Lung microvascular endothelial cell (primary cell): ENCODE measurements around the gene TMEM129. TPM values are rescaled to one million over a fixed set of nuclear protein-coding genes. Genes with fewer than 3 reads are reported as not detected.

Experiments
- DNase-seq, 2 donors: peaks; one replicate each; pipeline versions ENCODE4 v3.0.0 to v3.0.0-alpha.2; 2010; ENCODE audit warnings: low read depth in 2 of 2
- total RNA-seq: library from RNA; depleted of rRNA; stranded (reverse); fragments of >200 nt; gene quantifications from 2 replicates; pipeline ENCODE4 v1.2.1, GENCODE V29; 2014

Gene TMEM129
- total RNA-seq, 1 donor from 2014 or later, result 30.8 TPM

DNA sequence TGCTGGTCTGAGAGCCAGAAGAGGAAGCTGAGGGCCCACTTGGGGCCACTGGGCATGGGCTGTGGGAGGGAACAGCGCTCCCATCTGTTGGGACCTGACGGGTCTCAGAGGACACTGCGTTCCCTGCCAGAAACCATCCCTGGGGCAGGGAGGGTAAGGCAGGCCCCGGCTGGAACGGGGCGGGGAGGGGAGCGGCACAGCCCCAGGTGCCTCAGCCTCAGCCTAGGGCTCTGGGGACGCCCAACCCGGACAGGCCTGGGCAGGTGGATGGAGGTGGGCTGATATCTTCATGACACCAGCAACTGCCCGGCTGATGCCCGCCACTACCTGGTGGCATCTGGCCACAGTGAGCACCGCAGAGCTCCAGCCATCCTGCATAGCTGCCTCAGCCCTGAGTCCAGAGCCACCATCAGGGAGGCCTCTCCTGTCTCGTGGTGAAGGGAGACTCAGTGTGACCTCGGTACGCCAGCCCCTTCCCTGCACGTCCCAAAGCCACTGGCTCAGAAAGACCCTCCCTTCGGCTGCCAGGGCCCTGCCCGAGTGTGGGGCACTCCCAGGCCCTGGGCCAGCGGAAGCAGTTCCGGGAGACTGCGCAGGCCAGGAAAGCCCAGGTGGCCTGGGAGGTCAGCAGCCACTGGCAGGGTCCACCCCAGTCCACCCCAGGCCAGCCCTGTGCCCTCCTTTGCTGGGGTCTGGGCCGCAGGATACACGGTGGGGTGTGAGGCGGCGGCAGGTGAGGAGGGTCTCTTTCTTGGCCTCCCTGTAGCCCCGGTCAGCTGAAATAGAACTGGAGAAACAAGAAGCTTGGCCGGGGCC, 37.4 kb upstream of the TMEM129 start:
- no peak for DNase-seq

DNA sequence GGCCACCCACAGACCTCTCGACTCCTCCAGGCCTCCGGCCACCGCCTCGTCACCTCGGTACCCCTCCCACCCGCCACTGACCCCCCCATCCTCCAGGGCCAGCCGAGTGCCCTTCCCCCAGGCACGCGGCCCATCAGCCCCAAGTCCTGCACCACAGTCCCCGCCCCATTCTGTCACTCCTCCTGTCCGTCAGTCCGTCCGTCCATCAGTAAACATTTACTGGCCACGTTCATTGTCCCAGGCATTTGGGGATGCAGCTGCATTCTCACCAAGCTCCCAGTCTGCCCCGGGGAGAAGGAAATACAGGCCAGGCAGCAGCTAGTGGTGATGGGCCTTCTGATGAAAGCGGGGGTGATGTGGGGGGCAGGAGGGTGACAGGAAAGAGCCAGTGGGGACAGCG, 36.7 kb upstream of the TMEM129 start:
- no peak for DNase-seq

DNA sequence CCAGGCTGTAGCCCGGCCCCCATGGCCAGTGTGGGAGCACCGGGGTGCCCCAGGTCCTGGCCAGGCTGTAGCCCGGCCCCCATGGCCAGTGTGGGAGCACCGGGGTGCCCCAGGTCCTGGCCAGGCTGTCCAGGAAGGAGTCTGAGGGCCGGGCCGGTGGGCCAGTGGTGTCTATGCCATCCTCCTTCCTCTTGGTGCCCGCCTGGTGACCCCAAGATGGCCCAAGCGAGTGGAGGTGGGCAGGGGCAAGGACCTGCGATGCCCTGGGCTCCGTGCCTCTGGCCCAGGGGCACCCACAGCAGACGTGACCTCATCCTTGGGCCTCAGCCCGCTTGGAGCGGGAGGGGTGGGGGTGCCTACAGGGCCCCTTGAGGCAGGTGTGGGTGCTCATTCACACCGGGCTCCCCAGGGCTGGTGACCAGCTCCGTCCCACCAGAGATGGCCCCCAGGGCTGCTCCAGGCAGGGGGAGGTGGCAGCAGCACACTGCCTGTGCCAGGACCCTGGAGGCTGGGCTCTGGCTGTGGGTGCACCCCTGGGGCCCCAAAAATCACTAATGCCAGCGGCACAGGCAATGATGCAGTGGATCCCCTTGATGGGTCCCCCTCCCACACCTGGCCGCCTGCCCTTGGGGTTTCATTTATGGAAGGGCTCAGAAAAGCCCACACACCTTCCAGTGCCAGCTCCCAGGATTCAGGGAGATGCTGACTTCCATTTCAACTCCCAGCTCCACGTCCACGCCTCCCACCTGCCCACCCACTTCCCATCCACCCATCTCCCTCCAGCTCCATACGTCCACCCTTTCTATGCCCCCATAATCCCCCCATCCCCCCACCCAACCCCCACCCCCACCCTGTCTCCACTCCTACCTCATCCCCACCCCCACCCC, 36.0 kb upstream of the TMEM129 start:
- no peak for DNase-seq

DNA sequence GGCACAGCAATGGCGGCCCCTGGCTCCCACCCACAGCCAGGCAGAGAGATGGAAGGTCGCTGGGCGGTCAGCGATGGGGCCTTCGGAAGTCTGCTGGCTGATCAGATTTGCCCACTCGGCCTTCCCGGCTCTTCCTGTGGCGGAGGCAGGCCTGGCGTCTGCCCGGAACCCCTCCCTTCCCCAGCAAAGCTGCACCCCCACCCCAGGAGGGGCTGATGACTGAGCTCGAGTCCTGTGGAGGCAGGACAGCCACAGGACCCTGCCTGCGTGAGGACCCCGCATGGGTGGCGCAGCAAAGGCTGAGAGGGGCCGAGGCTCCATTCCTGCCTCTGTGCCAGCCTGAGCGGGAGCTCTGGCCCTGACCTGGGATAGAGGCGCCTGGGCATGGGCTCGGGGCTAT, 35.0 kb upstream of the TMEM129 start:
- DNase-seq, result peak; percentile 51 to 60

DNA sequence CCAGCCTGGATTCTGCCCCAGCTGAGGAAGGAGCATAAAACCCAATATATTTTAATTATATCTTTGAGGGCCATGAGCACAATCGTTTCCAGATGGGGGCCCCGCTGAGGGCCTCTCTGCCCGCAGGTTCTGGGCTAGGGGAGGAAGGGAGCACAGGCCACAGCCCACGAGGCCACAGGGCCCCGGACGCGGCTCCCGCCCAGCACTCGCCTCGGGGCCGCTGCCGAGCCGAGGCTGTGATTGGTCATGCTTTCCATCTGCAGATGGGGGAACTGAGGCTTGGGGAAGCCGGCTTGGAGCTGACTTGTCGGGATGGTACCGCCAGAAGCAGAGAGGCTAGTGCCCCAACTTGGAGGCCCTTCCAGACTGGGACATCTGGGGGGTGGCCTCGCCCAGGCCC, 34.2 kb upstream of the TMEM129 start:
- DNase-seq, result no peak

DNA sequence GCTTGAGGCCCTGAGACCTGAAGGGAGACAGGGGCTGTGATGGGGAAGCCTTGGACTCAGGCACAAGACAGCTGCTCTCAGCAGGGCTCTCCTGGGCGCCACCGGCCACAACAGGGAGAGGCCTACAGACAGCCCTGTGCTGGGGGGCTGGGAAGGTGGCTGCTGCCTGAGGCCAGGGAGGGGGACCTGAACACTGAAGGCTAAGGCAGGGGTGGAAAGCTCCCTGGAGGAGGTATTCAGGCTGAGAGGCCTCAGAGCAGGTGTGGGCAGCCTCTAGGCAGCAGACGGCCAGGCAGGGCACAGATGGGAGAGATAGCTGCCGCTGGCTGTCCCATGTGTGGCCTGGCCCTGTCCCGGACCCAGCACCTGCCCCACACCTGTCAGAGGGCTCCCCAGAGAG, 33.2 kb upstream of the TMEM129 start:
- DNase-seq, result no peak

DNA sequence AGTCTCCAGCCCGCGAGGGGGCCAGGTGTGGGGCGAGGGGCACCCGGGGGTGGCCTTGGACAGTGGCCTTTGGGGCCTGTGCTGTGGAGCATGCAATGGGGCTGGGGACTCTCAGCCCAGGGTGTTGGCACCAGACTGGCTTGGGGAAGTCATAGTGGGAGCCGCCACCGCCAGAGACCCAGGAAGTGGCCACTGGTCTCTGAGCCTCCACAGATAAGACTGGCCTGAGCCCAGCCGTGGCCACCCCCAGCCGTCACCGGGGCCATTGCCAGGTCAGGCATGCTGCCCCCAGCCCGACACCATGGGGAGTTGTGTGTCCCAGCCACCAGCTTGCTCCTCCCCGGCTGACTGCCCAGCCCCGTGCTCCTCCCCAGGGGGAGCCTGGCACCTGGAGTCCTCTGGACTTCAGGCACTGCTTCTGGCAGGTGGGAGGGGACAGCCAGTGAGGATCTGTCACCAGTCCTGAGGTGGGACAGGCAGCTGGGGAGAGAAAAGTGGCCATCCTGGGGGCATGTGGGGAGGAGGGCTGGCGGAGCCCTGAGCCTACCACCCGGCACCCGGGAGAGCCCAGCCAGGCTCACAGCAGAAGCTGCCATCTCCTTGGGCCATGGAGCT, 32.7 kb upstream of the TMEM129 start:
- no peak for DNase-seq

DNA sequence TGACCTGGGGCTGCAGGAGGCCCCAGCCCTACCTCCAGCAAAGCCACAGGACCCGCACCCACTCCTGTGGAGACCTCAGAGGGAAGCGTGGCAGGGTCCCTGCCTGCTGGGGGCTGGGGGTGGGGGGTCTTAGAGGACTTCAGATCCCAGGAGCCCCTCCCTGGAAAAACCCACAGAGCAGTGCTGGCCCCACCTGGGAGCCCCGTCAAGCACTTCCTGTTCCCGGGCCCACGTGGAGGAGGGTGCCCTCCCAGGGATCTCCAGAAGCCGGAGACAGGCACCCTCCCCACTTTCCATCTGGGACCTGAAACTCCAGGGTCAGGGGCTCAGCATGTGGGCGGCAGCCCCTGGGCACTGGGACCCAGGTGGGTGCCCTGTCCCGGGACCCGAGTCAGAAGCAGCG, 32.2 kb upstream of the TMEM129 start:
- no peak for DNase-seq

DNA sequence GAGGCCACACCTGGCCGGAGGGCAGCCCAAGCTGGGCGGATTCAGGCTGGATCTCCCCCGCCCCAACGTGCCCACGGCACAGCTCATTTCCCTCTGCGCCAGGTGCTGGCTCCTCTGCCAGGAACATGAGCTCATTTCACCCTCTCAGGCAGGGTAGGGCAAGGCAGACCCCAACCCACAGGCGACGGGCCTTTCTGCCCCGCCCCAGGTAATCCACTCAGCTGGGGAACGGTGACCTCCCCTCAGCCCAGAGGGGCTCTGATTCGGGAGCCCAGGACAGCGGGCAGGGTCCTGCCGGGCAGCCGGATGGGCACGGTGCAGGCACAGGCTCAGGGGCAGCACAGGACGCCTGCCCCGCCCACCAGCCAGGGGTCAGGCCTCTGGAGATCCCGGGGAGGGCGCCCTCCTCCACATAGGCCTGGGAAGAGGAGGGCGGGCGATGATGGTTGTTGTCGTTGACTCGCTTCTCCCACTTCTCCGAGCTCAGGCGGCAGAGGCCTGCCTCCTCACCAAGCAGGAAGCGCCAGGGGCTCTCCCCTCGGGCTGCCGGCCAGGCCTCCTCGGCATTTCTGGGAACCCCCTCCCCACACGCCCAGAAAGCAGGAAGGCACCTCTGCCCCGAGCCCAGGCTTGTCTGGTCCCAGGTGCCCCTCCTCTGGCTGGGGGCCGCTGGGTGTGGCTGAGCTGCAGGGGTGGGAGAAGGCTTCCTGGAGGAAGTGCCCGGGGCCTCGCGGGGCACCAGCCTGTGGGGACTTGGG, 31.3 kb upstream of the TMEM129 start:
- DNase-seq, result peak; percentile 26

- no peak for DNase-seq
Measured at GRCh38 chr4:1751919-1752283, 30.8 kb upstream of the TMEM129 start.

- DNase-seq, result no peak
Measured at GRCh38 chr4:1751155-1751918, 30.2 kb upstream of the TMEM129 start.

- DNase-seq, result no peak
Measured at GRCh38 chr4:1750381-1751154, 29.4 kb upstream of the TMEM129 start.

DNA sequence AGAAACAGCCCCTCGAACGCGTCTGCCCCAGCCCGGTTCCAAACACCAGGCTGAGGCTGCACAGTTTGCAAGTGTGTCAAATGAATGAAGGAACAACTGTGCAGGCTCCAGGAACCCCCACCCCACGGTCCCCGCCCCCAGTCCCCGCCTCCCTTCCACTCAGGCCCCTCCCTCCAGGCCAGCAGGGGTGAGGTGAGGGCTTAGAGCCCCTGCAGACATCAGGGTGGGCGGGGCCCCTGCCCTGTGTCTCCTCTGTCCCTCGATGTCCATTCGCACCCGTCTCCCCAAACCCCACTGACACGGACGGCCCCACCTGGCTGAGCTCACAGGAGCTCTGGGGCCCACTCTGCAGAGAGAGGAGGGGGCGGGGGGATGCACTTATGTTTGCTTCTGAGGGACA, 28.7 kb upstream of the TMEM129 start:
- no peak for DNase-seq

DNA sequence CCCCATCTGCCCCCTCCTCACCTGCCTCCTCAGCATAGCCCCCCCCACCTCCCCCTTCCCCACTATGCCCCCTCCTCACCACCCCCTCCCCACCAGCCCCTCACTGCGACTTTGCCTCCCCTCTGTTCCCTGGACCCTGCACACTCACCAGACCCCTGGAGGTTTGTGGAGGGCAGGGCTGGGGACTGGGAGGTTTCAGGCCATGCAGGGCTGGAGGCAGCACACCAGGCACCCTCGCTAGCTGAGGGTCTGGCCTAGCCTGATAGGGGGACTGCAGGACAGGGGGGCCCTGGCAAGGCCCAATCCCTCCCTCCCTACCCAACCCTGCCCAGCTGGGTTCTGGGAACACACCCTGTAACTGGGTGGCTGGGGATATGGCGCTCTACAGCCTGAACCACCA, 28.2 kb upstream of the TMEM129 start:
- no peak for DNase-seq

DNA sequence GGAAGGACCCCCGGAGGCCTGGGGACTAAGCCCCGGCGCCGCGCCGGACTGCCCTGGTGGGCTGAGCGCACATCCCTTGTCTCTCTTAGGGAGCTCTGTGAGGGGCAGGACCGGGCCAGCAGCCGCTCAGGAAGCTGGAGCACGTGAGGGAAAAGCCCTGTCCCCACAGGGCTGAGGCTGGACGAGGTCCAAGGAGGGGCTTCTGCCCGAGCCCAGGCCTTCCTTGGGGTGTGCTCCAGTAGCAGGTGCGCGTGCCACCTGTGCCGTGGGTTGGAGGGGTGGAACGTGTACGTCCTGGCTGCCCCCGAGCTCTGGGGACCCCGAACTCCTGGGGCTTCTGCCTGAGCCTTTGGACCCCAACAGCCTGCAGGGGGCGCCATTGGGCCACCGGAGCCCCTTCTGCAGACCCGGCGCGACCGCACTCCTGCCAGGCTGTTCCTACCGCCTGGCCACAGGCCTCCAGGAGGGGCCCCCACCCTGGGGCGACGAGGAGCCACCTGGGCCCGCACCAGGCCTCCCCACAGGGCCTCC, 27.4 kb upstream of the TMEM129 start:
- DNase-seq, result peak; percentile 70 to 81

GRCh38 chr4:1747603-1747967, 26.5 kb upstream of the TMEM129 start:
- DNase-seq, result no peak

DNA sequence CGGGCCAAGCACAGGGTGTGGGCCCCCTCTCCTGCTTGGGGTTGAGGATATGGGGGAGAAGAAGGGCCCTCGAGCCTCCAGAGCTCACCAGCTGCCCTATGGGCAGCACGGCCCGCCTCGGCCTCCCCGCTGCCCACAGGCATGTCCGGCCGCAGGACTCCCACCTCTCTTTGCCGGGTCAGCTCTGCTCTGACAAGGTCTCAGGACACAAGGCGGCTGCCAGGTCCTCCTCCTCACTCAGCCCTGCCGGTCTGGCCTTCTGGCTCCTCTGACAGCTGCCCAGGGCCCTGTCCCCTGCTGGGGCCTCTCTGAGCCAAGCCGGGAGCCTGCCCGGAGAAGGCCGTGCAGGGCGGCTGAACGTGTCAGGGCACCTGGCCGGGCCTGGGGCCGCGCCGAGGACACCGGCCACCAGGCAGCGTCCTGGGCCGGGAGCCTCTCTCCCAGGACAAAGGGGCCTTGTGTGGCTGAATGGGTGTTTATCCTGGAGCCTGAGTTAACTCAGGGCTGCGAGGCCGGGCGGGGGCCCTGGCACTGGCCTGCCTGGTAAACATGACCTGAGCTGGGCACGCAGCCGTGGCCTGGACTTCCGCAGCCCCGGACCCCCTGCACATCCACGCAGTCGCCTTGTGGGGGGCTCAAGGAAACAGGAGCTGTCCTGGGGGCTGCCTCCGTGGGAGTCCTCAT, 25.9 kb upstream of the TMEM129 start:
- no peak for DNase-seq

- peak; percentile 69 to 88 for DNase-seq
Measured at GRCh38 chr4:1746265-1746691, 25.2 kb upstream of the TMEM129 start.

DNA sequence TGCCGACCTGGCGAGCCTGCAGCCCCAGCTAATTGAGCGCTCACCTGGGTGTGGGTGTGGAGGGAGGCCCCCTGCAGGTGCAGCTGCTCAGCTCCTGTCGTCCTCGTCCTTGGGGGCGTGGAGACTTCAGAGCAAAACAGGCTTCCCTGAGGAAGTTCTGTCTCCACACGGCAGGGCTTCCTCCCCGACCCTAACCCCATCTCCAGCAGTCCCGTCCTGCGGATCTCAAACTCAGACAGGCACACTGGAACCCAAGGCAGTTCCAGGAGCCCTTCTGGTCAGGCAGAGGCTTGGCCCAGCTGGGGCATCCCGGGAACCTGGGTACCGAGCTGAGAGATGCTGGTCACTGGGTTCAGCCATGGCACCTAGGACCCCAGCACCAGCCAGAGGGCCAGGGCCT, 24.6 kb upstream of the TMEM129 start:
- no peak for DNase-seq
